GM10248 (cell line): Measurements from ENCODE around the gene USP35.
"Not testable (repeated sequence)": the region's sequence is repeated elsewhere in the genome, so short reads cannot be mapped to it uniquely, and the experiment has no call there.

Experiments
- CTCF ChIA-PET: fragments of 300-600 bp; sonication (Branson Sonifier 250); formaldehyde crosslinking; extraction: SDS; loops from one replicate; lab custom pipeline; 2021; ENCODE audit warnings: antibody characterized with exemption; lab: Yijun Ruan, JAX
- POLR2A ChIA-PET: fragments of 350-650 bp; sonication (Branson Sonifier 250); formaldehyde crosslinking; extraction: SDS; loops from one replicate; lab custom pipeline; 2020; ENCODE audit warnings: antibody characterized with exemption; lab: Yijun Ruan, JAX
- DNase-seq: peaks from one replicate; pipeline ENCODE4 v3.0.0; 2012; ENCODE audit errors: extremely low spot score
- TF ChIP-seq, protein P1 (sequence below): IDR thresholded peaks from 2 replicates; pipeline ENCODE4 v1.5.1; 2012; ENCODE audit warnings: mild to moderate bottlenecking, low read depth; ENCODE audit errors: extremely low read depth, missing control alignments, control extremely low read depth

The USP35 gene

DNA sequence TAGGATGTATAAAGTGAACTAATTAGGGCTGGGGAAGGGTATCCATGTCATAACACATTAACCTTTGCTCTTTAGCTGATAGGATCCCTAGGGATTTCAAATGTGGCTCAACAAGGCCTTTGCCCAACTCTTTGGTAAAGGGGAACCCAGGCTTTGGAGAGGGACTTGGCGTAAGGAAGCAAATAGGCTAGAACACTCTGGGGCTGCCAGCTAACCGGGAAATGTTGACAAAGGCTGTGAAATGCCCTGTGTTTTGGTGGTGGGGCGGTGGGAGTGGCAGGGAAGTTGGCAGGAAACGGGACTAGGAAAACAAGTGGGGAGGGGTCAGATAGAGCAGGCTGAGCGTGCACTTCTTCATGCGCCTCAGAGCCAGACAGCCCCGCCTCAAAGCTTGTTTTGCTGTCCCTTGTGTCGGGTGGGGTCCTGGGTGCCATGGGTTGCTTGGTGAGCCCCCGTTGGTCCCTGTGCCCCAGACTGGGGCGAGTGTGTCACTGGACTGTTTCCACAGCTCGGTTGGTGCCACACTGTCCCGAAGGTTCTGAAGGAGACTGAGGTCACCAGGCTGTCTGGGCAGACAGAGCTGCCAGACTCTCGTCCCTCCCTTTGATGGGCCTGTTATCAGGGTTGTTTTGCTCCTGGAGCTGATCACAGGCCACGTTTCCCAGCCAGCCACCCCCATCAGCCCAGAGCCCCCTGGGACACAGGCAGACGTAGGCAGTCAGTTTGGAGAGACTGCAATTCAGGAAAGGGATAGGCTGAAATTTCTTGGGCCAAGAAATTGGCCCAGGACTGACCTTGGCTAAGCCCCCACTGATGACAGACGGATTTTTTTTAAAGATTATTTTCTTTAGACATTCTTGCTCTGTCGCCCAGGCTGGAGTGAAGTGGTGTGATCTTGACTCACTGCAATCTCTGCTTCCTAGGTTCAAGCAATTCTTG, 19.9 kb upstream of the USP35 start:
- TF ChIP-seq, protein P1, sequence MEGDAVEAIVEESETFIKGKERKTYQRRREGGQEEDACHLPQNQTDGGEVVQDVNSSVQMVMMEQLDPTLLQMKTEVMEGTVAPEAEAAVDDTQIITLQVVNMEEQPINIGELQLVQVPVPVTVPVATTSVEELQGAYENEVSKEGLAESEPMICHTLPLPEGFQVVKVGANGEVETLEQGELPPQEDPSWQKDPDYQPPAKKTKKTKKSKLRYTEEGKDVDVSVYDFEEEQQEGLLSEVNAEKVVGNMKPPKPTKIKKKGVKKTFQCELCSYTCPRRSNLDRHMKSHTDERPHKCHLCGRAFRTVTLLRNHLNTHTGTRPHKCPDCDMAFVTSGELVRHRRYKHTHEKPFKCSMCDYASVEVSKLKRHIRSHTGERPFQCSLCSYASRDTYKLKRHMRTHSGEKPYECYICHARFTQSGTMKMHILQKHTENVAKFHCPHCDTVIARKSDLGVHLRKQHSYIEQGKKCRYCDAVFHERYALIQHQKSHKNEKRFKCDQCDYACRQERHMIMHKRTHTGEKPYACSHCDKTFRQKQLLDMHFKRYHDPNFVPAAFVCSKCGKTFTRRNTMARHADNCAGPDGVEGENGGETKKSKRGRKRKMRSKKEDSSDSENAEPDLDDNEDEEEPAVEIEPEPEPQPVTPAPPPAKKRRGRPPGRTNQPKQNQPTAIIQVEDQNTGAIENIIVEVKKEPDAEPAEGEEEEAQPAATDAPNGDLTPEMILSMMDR = no peak
- POLR2A ChIA-PET = no interaction called here
- DNase-seq = no peak
- CTCF ChIA-PET = no interaction called here

DNA sequence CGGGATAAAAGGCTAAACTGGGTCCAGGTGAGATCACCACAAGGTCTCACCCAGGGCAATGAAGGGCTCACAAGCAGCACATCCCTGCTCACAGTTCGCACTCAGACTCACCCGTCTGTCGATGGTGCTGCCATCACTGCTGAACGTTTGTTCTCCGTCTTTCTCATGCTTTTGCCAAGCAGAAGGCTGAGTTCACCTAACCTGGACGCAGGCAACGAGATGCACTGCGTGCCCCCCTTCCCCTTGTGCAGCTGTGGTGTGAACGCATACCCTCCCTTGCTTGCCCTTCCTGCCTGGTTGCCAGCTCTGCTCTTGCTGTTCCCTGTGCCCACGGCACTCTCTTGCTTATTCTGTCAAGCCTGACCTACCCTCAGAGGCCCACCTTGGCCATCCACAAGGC, 18.3 kb upstream of the USP35 start:
- ChIA-PET CTCF (no interaction called here), POLR2A (no interaction called here)
- DNase-seq = no peak

DNA sequence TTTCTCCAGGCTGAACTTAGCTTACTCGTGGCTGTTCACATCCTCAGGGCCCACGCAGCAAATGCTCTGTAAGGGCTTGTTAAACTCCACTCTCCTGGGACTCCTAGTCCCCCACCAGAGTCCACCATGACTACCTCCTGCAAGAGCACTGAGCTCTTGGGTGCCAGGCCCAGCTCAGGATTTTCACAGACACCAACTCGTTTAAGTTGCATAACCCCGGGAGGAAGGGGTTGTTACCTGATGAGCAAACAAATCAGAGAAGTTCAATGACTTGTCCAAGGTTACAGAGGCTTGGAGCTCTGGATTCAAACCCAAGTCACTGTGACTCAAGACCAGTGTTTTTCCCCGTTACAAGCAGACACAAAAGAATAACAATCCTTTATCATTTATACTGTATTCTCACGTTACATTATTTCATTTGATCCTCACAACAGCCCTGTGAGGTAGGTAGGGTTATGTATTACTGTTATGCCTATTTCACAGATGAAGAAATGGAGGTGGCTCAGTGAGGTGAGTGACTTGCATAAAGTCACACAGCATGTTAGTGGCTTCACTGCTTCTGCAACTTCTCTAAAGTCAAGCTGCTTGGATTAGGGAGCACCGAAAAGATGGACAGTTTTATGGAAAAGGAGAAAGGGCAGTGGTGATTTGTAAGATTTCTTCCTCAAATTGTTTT, 17.7 kb upstream of the USP35 start:
- ChIA-PET POLR2A (no interaction called here), CTCF (no interaction called here)
- DNase-seq = no peak

More for the DNA sequence above, 18.3 kb upstream of the USP35 start:
- TF ChIP-seq, protein P1 = no peak

DNA sequence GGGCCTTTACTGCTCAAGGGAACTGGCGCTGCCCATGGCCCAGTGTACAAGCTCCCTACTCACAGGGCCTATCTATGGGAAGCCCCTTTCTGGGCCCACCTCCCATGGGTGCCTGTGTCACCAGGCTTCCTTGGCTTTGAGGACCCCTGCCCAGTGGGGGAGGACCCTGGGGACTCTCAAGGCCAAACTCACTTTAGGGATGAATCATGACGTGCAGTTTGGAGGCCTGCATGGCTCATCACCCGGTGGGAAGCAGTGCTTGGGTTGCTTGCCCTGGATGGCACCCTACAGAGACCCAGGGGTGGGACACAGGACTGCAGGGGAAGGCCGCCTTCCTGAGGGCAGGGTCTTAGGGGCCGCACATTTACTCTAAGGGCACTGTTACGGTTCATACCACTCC, 16.8 kb upstream of the USP35 start:
- DNase-seq = no peak
- POLR2A ChIA-PET = no interaction called here
- TF ChIP-seq, protein P1 = no peak
- CTCF ChIA-PET = interaction anchor here (1.2 to 1.5 kb wide), 2 partner anchors 8 to 13 kb away, joined by 3 to 4 read pairs; no protein-coding TSS in a partner anchor

More for the DNA sequence above, 17.7 kb upstream of the USP35 start:
- TF ChIP-seq, protein P1 = no peak

DNA sequence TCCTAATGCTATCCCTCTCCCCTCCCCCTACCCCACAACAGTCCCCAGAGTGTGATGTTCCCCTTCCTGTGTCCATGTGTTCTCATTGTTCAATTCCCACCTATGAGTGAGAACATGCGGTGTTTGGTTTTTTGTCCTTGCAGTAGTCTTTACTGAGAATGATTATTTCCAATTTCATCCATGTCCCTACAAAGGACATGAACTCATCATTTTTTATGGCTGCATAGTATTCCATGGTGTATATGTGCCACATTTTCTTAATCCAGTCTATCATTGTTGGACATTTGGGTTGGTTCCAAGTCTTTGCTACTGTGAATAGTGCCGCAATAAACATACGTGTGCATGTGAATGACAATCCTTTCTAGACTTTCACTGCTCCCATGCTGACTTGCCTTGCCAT, 12.9 kb upstream of the USP35 start:
- DNase-seq, POLR2A ChIA-PET: not testable (repeated sequence)
- CTCF ChIA-PET = interaction anchor here (1.3 kb wide), 1 partner anchor 14 kb away, joined by 5 read pairs; no protein-coding TSS in a partner anchor

DNA sequence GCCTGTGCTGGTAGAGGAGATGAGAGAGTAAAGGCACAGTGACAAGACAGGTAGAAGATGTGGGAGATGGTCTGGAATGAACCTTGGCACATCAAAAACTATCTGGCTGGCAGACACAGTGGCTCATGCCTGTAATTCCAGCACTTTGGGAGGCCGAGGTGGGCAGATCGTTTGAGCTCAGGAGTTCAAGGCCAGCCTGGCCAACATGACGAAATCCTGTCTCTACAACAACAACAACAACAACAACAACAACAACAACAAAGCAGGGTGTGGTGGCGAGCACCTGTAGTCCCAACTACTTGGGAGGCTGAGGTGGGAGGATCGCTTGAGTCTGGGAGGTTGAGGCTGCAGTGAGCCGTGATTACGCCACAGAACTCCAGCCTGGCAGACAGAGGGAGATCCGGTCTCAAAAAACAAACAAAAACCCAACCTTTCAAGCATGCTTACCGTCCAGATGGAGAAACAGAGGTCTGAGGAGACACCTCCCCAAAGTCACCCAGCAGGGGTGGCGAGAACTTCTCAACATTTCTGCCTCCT, 12.0 kb upstream of the USP35 start:
- TF ChIP-seq, protein P1 = no peak
- DNase-seq = no peak
- ChIA-PET POLR2A (no interaction called here), CTCF (interaction anchor here (1.3 kb wide), 1 partner anchor 13 kb away, joined by 5 read pairs; no protein-coding TSS in a partner anchor)
